Motor neuron (in vitro differentiated cells): ENCODE data around the gene RPRD1A. TPM values are rescaled to one million over a fixed set of nuclear protein-coding genes. Genes with fewer than 3 reads are reported as not detected.
A peak's percentile ranks its signal among the peaks of the same experiment; 100 is the strongest.
"Not testable (repeated sequence)": the region's sequence is repeated elsewhere in the genome, so short reads cannot be mapped to it uniquely, and the experiment has no call there.

Source experiments
- ATAC-seq, 8 experiments: fragments of 200-7000 bp; cut with Tn5 transposase; replicated peaks in 6 of 8; 2 replicates each; pipeline ENCODE4 v1.8.0; 2021; ENCODE audit warnings: mild to moderate bottlenecking in 8 of 8, moderate library complexity in 8 of 8
- H3K27ac ChIP-seq, 2 donors: fragments of 250-450 bp; sonication (Bioruptor Pico); 2 replicates each; pipeline ENCODE4 v1.9.0; 2021; ENCODE audit warnings: antibody characterized with exemption in 2 of 2, mild to moderate bottlenecking in 2 of 2, moderate library complexity in 1 of 2
- H3K4me1 ChIP-seq, 2 donors: fragments of 250-450 bp; sonication (Bioruptor Pico); replicated peaks in 1 of 2; 2 replicates each; pipeline ENCODE4 v1.6.1; 2021; ENCODE audit warnings: antibody characterized with exemption in 2 of 2, mild to moderate bottlenecking in 2 of 2, moderate library complexity in 1 of 2
- H3K4me3 ChIP-seq, 5 donors: fragments of 250-450 bp; sonication (Bioruptor Pico); 2 replicates each; pipeline ENCODE4 v1.9.0; 2021; ENCODE audit warnings: antibody characterized with exemption in 5 of 5, mild to moderate bottlenecking in 5 of 5, moderate library complexity in 4 of 5
- WGBS, 10 experiments: fragments of 450-650 bp; shearing (Covaris generic); methylation state at CpG; one replicate each; pipeline ENCODE4 v1.0.0; 2022; 5-methylcytosine and 5-hydroxymethylcytosine counted together
- in situ Hi-C, 9 experiments: fragments of 400-800 bp; cut with MboI; loops; one replicate each; pipeline ENCODE4 v1.15.0; 2021; ENCODE audit warnings: low sequenced_read_pairs in 9 of 9, low pct_unique_long_range_greater_than_20kb in 2 of 9; ENCODE audit not compliant: unreplicated experiment in 9 of 9
- total RNA-seq, 8 experiments: library from RNA; unstranded; fragments of 300-600 nt; gene quantifications; 2 replicates each; pipeline versions ENCODE4 v1.2.3 to v1.2.4, GENCODE V29; 2022

Gene RPRD1A
- total RNA-seq, 8 experiments from 2014 or later = 39.8 to 79.4 (median 66.1) TPM

DNA sequence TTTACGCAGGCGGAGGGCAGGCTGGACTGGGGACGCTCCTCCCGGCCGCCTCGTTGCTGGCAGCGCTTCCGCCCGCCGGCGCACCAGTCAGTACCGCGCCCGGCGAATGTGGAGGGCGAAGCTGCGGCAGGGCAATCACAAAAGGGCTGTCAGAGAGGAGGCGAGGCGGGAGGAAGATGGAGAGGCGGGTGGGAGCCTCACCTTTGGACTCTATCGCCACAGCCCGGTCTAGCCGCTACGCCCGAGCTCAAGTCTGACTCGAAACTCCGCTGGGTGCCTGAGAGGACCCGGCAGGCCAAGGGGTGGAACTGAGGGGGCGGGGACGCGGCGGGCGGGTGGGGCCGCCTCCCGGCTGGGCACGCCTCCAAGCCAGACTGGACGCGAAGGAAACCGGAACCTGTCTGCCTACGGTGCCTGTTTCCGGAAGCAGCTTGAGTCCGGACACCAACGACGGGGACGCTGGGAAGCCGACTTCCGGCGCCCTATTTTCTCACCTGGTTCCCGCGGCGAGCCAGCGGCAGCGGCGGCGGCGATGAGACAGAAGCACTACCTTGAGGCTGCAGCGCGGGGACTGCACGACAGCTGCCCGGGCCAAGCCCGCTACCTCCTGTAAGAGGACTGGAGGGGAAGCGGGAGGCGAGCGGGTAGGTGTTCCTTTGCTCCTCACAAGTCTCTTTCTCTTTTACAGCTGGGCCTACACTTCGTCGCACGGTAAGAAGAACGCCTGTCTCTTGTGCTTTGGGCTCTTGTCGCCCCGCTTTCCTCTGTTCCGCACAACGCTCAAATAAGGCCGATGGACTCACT, 95.0 kb downstream of the RPRD1A start, which contains the start of gene RMP24:
TSS of gene RMP24 (plus strand) at position 483 of the 804 bp plus-strand sequence.
- 0 to 3% (median 0%) methylated on average over 2 to 28 of the region's 73 CpGs; no CpG with 5 or more reads in 3 of the 10 experiments for WGBS, 10 experiments
- Histone ChIP-seq H3K27ac (peak within 1 kb of the TSS; percentile 76 to 84), H3K4me3 (peak within 1 kb of the TSS; percentile 60 to 94 (median 79)), H3K4me1 (peaks cover 8 to 13% of the 10 kb centered on the region in 2 donors)
- in situ Hi-C loops = loop anchor here in 5 of 9 experiments (25.0 kb wide), 2 partner anchors 185 to 210 kb away; no protein-coding TSS in a partner anchor
- peak; percentile 78 to 97 (median 94) for ATAC-seq

DNA sequence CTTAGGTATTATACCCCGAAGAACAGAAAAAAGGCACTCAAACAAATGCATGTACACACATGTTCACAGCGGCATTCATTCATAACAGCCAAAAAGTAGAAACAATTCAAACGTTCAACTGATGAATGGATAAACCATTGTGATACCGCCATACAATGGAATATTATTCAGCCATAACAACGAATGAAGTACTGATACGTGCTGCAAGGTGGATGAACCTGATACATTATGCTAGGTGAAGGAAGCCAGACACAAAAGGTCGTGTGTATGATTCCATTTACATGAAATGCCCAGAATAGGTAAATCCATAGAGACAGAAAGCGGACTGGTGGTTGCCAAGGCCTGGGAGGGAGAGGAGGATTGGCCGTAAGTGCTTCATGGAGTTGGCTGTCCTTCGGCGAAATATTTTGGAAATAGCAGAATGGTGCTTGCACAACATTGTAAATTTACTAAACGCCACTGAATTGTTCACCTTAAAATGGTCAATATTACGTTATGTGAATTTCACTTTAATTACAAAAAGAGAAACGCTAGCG, 95.6 kb downstream of the RPRD1A start:
- peak; percentile 5 to 26 (median 9) for ATAC-seq
- WGBS, 10 experiments = 19 to 100% (median 43%) methylated on average over 1 to 15 of the region's 15 CpGs
- in situ Hi-C loops = loop anchor here in 5 of 9 experiments (25.0 kb wide), 2 partner anchors 184 to 209 kb away; no protein-coding TSS in a partner anchor
- peak overlapping the region; percentile 60 to 94 (median 79) for H3K4me3 ChIP-seq
- peaks cover 8 to 13% of the 10 kb centered on the region in 2 donors for H3K4me1 ChIP-seq
- peak overlapping the region; percentile 76 to 84 for H3K27ac ChIP-seq

DNA sequence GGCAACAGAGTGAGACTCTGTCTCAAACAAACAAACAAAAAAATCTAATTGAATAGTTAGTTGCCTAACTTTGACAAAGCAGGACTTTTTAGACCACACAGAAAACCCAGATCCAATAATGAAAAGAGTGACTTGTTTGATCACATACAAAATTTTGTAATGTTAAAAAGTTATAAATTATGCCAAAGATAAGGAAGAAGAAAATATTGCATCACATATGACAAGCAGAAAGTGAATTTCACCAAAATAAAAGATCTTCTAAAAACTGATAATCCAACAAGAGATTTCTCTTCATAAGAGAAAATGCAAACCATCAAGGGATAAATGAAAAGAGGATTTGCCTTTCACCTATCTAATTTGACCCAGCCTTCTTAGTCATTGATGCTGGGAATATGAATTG, 97.7 kb downstream of the RPRD1A start:
- Histone ChIP-seq H3K4me1 (peaks cover 8 to 13% of the 10 kb centered on the region in 2 donors), H3K27ac (no peak overlapping the region), H3K4me3 (no peak overlapping the region)
- ATAC-seq = no peak
- in situ Hi-C loops = loop anchor here in 5 of 9 experiments (25.0 kb wide), 2 partner anchors 182 to 207 kb away; no protein-coding TSS in a partner anchor

DNA sequence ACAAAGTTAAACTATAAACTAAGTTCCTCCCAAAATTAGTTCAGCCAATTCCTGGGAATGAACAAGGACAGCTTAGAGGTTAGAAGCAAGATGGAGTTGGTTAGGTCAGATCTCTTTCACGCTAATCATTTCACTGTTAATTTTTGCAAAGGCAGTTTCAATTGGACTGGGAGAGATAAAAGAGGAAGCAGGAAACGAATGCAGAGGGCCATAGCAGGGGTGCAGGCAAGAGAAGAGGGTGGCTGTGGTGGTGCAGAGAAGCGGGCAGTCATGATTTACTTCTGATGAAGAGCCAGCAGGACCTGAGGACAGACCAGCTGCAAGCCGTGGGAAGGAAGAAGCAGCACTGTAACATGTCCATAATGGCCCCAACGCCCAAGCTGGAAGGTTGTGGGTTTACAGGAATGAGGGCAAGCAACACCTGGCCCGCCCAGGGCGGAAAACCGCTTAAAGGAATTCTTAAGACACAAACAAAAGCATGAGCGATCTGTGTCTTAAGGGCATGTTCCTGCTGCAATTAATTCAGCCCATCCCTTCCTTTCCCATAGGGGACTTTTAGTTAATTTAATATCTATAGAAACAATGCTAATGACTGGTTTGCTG, 99.0 kb downstream of the RPRD1A start:
- H3K4me1 ChIP-seq = peaks cover 2 to 7% of the 10 kb centered on the region in 2 donors
- H3K4me3 ChIP-seq = no peak overlapping the region
- in situ Hi-C loops = loop anchor here in 5 of 9 experiments (25.0 kb wide), 2 partner anchors 181 to 206 kb away; no protein-coding TSS in a partner anchor
- ATAC-seq = peak in 1 of 8 experiments; percentile 2
- WGBS, 10 experiments = 20 to 90% (median 67%) methylated on average over 1 to 7 of the region's 9 CpGs; no CpG with 5 or more reads in 1 of the 10 experiments
- H3K27ac ChIP-seq = no peak overlapping the region

DNA sequence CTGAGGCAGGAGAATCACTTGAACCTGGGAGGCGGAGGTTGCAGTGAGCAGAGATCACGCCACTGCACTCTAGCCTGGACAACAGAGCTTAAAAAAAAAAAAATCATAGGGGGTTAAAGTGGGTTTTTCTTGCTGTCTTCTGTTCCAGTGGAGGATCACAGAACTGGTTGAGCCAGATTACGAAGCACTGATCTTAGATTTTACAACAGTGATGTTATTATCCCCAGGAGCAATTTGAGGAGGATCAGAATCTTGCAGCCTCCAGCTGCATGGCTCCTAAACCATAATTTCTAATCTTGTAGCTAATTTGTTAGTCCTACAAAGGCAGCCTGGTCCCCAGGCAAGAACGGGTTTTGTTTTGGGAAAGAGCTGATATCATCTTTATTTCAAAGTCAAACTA, 99.5 kb downstream of the RPRD1A start:
- in situ Hi-C loops = loop anchor here in 5 of 9 experiments (25.0 kb wide), 2 partner anchors 181 to 206 kb away; no protein-coding TSS in a partner anchor
- not testable (repeated sequence) for H3K27ac ChIP-seq, H3K4me1 ChIP-seq, ATAC-seq, H3K4me3 ChIP-seq
- WGBS, 10 experiments = 32 to 100% (median 88%) methylated on average over 1 to 4 of the region's 4 CpGs; no CpG with 5 or more reads in 3 of the 10 experiments

DNA sequence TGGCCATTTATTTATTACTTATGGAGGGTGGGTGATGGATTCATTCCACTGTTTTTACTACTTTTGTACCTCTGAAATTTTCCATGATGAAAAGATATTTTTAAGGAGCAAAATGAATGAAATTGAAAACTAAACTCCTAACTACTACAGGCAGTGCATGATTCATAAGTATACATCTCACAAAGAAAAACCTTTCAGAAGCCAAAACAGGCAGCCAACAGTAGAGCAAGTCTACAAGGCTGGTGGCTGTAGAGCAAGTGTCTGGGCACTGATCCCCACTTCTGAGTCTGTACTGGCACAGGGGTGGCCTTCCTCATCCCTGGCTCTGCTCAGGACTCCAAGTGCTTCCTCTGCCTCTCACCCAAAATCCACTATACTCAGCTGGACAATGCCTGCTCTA, 103.0 kb downstream of the RPRD1A start:
- Histone ChIP-seq H3K27ac (no peak overlapping the region), H3K4me3 (no peak overlapping the region), H3K4me1 (no peaks in the 10 kb centered on the region)
- in situ Hi-C loops = loop anchor here in 5 of 9 experiments (25.0 kb wide), 2 partner anchors 177 to 202 kb away; no protein-coding TSS in a partner anchor
- ATAC-seq = no peak

DNA sequence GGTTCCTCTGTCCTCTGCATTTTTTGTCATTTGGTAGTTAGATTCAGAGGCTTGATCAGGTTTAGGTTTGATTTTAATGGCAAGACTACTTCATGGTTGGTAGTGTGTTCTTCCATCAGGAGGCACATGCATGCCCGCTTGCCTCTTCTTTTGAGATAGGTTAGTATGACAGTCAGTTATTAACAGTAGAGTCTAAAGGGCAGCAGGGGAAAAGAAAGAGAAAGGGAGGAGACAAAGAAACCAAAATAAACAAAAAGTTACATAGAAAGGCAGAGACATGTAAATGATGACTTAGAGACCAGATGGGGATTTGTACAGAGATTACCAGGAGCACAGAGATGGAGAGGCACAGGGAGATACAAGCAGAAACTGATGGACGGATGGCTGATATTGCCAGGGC, 105.0 kb downstream of the RPRD1A start:
- H3K27ac ChIP-seq = no peak overlapping the region
- no peaks in the 10 kb centered on the region for H3K4me1 ChIP-seq
- in situ Hi-C loops = loop anchor here in 5 of 9 experiments (25.0 kb wide), 2 partner anchors 175 to 200 kb away; no protein-coding TSS in a partner anchor
- ATAC-seq = no peak
- H3K4me3 ChIP-seq = no peak overlapping the region
- 21 to 100% (median 77%) methylated on average over 1 to 2 of the region's 2 CpGs; no CpG with 5 or more reads in 2 of the 10 experiments for WGBS, 10 experiments

DNA sequence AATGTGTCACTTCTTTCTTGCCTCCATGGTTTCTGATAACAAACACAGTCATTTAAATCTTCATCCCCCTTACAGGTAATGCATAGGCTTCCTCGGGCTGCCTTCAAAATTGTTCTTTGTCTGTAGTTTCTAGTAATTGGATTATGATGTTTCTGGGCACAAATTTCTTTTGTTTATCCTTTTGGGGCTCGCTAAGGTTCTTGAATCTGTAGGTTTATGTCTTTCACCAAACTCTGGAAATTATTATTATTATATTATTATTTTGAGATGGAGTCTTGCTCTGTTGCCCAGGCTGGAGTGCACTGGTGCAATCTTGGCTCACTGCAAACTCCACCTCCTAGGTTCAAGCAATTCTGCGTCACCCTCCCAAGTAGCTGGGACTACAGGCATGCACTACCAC, 111.1 kb downstream of the RPRD1A start:
- in situ Hi-C loops = loop anchor here in 6 of 9 experiments (10.0 to 25.0 kb wide), 3 partner anchors 169 to 201 kb away; no protein-coding TSS in a partner anchor
- Histone ChIP-seq H3K4me1 (no peaks in the 10 kb centered on the region), H3K4me3 (no peak overlapping the region), H3K27ac (no peak overlapping the region)
- ATAC-seq = no peak
- 36 to 79% (median 60%) methylated on average over 1 to 3 of the region's 3 CpGs for WGBS, 10 experiments

DNA sequence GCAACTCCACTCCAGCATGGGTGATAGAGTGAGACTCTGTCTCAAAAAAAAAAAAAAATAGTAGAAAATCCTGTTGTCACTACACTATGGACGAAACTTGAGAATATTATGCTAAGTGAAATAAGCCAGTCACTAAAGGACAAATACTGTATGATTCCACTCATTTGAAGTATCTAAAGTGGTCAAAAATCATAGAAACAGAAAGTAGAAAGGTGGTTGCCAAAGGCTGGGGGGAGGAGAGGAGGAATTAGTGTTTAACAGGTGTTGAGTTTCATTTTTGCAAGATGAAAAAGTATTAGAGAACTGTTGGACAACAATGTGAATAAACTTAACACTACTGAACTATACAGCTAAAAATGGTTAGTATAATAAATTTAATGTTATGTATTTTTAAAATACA, 113.7 kb downstream of the RPRD1A start:
- in situ Hi-C loops = loop anchor here in 6 of 9 experiments (10.0 to 25.0 kb wide), 3 partner anchors 166 to 199 kb away; no protein-coding TSS in a partner anchor
- WGBS, 10 experiments = 50 to 100% (median 96%) methylated on average over 1 of the region's 1 CpG
- H3K27ac ChIP-seq = no peak overlapping the region
- peaks cover 0 to 2% of the 10 kb centered on the region in 2 donors for H3K4me1 ChIP-seq
- no peak overlapping the region for H3K4me3 ChIP-seq
- no peak for ATAC-seq

DNA sequence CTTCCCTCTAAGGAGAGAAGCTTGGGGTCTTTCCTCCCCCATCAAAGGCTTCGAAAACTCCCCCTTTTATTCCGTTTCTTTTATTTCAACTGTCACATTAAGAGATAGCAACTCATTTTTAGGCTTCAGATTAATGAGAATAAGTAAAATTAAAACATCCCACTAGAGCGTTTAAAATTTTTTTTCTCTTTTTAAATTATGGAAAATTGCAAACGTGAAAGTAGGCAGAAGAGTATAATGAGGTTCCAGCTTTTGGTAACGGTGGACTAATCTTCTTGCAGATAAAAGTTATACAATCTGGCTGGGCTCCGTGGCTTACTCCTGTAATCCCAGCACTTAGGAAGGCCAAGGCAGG, 116.8 kb downstream of the RPRD1A start:
- Histone ChIP-seq H3K4me3 (peak overlapping the region; percentile 48 to 71 (median 59)), H3K27ac (no peak overlapping the region), H3K4me1 (peaks cover 0 to 2% of the 10 kb centered on the region in 2 donors)
- in situ Hi-C loops = loop anchor here in 6 of 9 experiments (10.0 to 25.0 kb wide), 3 partner anchors 163 to 196 kb away; no protein-coding TSS in a partner anchor
- no peak for ATAC-seq
- 0 to 65% (median 17%) methylated on average over 1 to 6 of the region's 6 CpGs; no CpG with 5 or more reads in 1 of the 10 experiments for WGBS, 10 experiments

DNA sequence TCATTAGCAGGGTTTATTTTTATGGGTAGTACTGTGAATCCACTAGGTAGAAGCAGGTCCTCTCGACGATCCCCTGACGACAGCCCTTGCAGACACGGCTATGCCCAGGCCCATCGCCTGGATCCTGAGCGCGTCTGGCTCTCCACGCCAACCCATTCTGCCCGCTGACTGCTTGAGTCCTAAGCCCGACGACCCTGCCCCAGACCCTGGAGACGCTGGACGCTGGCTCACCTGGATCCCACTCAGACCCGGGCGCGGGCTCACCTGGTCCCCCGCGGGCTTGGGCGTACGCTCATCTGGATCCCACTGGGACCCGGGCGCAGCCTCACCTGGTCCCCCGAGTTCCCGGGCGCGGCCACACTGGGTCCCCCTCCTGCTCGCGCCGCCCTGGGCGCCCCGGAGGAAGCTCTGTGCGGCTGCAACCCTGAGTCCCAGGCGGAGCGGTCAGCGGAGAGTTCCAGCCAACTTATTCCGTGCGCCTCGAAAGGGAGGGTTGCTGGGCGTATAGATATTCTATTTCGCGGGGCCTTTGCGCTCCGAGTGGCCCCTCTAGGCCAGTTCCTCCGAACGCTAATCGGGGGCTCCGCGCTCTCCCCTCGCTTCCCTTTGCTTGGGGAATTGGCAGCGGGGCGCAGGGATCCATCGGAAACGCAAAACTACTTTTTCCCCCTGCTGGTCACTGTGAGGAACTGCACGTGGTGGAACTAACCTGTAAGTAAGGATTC, 117.3 kb downstream of the RPRD1A start:
- H3K27ac ChIP-seq = no peak overlapping the region
- in situ Hi-C loops = loop anchor here in 6 of 9 experiments (10.0 to 25.0 kb wide), 3 partner anchors 163 to 195 kb away; no protein-coding TSS in a partner anchor
- H3K4me3 ChIP-seq = peak overlapping the region; percentile 48 to 71 (median 59)
- 0 to 21% (median 0%) methylated on average over 1 to 11 of the region's 54 CpGs; no CpG with 5 or more reads in 1 of the 10 experiments for WGBS, 10 experiments
- ATAC-seq = peak; percentile 90 to 94 (median 93)
- H3K4me1 ChIP-seq = peaks cover 0 to 2% of the 10 kb centered on the region in 2 donors

DNA sequence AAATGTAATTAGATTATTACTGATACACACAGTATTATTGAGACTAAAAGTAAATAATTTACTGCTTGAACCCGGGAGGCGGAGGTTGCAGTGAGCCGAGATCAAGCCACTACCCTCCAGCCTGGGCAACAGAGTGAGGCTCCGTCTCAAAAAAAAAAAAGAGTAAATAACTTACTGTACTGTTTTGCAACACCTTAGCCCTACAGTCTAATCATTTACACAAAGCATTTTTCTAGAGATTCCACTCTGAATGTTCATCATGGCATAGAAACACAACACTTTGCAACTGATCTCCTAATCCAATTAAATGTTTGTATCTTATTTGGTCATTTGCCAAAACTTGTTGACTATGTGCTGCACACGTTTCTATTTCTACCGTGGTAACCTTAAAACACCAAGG, 118.3 kb downstream of the RPRD1A start:
- no peak for ATAC-seq
- H3K4me3 ChIP-seq = no peak overlapping the region
- WGBS, 10 experiments = 47 to 100% (median 66%) methylated on average over 2 to 6 of the region's 6 CpGs; no CpG with 5 or more reads in 2 of the 10 experiments
- no peak overlapping the region for H3K27ac ChIP-seq
- H3K4me1 ChIP-seq = peaks cover 0 to 2% of the 10 kb centered on the region in 2 donors
- in situ Hi-C loops = no loop called here
